HUES6 (cell line): ENCODE measurements around the gene STKLD1.

ENCODE experiments used
- H3K27ac ChIP-seq: 2 replicates; pipeline ENCODE4 v1.7.0; 2013; ENCODE audit warnings: low read depth, mild to moderate bottlenecking, low read length, inconsistent platforms
- H3K27me3 ChIP-seq: 2 replicates; pipeline ENCODE4 v1.6.1; 2013; ENCODE audit warnings: low read length; ENCODE audit not compliant: control insufficient read depth, insufficient read depth
- H3K36me3 ChIP-seq: 2 replicates; pipeline ENCODE4 v1.6.1; 2013; ENCODE audit warnings: low read length; ENCODE audit not compliant: control insufficient read depth, insufficient read depth
- H3K4me1 ChIP-seq: 2 replicates; pipeline ENCODE4 v1.6.1; 2013; ENCODE audit warnings: low read length; ENCODE audit not compliant: control insufficient read depth, insufficient read depth
- H3K4me3 ChIP-seq: 2 replicates; pipeline ENCODE4 v1.5.1; 2013; ENCODE audit warnings: low read depth, low read length
- H3K9ac ChIP-seq: one replicate; pipeline ENCODE4 v1.6.1; 2013; ENCODE audit warnings: mild to moderate bottlenecking, low read length
- H3K9me3 ChIP-seq: 2 replicates; pipeline ENCODE4 v1.6.1; 2013; ENCODE audit warnings: low read depth, low read length; ENCODE audit not compliant: control insufficient read depth, insufficient read depth

STKLD1 gene

DNA sequence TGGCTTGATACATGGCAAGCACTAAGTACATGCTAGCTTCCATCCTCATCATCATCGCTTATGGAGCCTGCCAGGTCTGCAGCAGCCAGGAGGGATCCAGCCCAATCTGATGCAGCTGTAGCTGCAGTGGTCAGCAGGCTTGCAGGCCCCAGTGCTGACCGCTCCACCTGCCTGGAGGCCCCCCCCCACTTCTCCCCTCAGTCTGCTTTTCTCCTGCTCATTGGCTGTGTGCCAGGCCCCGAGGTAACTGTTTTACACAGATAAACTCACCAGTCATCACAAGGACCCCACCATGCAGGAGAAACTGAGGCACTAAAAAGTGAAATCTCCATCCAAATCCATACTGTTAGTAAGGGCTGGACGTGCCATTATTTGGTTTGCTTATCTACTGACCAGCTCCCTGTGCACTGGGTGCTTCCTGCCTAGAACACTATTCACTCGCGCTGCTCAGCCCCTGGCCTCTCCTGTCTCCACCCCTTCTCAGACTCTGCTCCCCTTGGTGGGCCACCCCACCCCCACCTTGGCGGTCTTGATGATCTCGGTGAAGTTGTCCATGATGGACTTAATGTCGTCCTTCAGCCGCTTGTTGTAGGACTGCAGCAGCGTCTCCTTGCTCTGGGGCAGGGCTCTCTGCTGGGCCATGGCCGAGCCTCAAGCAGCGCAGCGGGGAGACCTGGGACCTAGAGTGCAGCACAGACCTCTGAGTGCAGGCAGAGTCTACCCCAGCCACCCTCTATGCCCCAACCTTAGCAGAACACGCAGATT is 30.0 kb upstream of the STKLD1 start:
- Histone ChIP-seq H3K27me3 (no peaks in the 10 kb centered on the region), H3K4me3 (peak overlapping the region; percentile 78), H3K9me3 (no peaks in the 10 kb centered on the region), H3K36me3 (peaks cover 82% of the 10 kb centered on the region), H3K27ac (no peak overlapping the region), H3K9ac (peak overlapping the region; percentile 91), H3K4me1 (peaks cover 15% of the 10 kb centered on the region; the same call in 1 of the 2 replicates)

DNA sequence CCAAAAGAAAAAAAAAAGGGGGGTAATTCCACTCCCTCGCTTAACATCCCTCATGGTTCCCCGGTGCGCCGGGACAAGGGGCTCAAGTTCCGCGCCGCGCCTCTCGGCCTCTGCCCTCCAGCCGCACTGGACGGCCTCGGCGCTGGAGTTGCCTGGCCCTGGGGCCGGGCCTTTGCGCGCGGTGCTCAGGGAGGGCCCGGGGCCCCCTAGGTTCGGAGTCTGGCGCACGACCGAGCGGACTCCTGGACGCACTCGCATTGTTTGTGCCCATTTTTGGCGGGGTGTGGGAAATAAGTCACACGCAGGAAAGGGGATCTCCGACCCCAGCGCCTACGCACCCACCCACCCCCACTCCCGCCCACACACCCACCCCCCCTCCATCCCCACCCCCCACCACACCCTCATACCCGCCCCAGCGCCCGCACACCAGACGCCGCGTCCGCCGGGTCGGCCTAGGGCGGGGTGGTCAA is 28.6 kb upstream of the STKLD1 start:
- Histone ChIP-seq H3K4me1 (peaks cover 15% of the 10 kb centered on the region; the same call in 1 of the 2 replicates), H3K36me3 (peaks cover 82% of the 10 kb centered on the region), H3K27me3 (no peaks in the 10 kb centered on the region), H3K27ac (peak overlapping the region; percentile 88; the same call in 1 of the 2 replicates), H3K9me3 (no peaks in the 10 kb centered on the region), H3K4me3 (peak overlapping the region; percentile 78), H3K9ac (peak overlapping the region; percentile 100)

DNA sequence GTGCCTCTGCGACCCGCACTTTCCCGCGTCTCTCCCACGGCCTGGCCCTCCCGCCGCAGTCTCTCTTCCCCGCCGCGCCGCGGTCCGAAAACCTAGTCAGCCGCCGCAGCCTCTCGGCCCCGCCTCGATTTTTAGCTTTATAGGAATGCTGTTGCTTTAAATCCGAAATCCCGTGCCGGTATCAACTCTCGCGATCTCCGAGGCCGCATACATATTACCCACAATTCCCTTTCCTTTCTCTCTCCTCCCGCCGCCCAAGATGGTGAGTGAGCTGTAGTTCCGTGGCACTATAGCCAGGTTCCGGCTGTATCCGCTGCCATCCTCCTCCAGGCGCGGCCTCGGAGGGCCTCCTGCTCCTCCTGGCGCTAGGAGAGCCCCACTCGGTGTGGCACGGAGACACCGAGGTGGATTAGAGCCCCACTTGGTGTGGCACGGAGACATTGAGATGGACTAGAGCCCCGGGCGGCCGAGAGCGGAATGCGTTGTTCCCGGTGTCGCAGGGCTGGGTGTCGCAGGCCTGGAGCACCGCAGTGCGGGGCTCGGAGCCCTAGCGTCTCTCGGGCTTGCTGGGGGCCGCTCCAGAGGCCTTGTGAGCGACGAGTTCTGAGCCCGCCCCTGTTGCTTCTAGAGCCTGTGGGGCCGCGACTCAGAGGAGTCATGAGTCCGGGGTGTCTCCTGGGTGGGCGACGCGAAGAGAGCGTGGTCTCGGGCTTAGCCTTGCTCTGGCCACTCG is 28.0 kb upstream of the STKLD1 start, which contains the start of the genes MED22 and RPL7A:
Gene MED22, minus strand, starts transcription at position 147 of the 733 bp plus-strand sequence. CDS start 1,469 bp downstream, outside the sequence.
Gene RPL7A, plus strand, starts transcription at position 234 of the 733 bp plus-strand sequence. Its CDS starts 26 bp downstream, at position 260.
- Histone ChIP-seq H3K9me3 (no peaks in the 10 kb centered on the region), H3K36me3 (peaks cover 81% of the 10 kb centered on the region), H3K4me3 (peak within 1 kb of the TSS; percentile 78), H3K9ac (peak within 1 kb of the TSS; percentile 100), H3K4me1 (peaks cover 11% of the 10 kb centered on the region; the same call in 1 of the 2 replicates), H3K27me3 (no peaks in the 10 kb centered on the region), H3K27ac (peak within 1 kb of the TSS; percentile 98)

DNA sequence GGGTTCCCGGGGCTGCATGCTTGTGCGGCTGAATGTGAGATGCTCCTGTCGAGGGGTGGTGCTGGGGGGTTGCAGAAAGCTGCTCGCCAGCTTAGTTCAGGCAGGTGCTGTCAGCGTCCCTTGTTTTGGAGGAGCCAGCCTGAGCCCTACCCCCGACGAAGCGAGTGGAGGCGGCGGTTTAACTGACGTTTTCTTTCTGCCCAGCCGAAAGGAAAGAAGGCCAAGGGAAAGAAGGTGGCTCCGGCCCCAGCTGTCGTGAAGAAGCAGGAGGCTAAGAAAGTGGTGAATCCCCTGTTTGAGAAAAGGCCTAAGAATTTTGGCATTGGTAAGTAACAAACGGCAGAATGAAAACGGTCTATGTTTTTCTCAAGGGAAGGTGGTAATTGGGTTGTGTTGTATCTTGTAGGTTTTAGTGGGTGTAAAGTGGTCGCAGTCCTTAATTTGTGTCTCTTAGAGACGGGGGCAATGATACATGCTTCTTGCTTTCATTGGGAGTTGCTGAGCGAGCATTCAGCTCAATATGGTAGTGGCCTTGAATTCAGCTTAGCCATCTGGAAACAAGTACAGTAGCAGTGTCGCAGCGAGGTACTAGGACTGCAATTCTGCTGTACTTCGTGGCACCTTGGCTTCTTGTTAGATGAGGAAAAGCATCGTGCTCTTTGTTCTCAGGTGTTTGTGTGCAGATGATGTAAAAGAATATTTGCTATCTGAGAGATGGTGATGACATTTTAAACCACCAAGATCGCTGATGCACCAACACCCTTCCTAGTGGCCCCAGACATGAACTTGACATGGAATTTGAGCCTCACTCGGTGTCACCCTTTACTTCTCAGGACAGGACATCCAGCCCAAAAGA is 27.2 kb upstream of the STKLD1 start:
- Histone ChIP-seq H3K36me3 (peaks cover 73% of the 10 kb centered on the region), H3K4me1 (peaks cover 11% of the 10 kb centered on the region; the same call in 1 of the 2 replicates), H3K9ac (peak overlapping the region; percentile 100), H3K9me3 (no peaks in the 10 kb centered on the region), H3K27me3 (no peaks in the 10 kb centered on the region), H3K27ac (peak overlapping the region; percentile 98), H3K4me3 (peak overlapping the region; percentile 78)

DNA sequence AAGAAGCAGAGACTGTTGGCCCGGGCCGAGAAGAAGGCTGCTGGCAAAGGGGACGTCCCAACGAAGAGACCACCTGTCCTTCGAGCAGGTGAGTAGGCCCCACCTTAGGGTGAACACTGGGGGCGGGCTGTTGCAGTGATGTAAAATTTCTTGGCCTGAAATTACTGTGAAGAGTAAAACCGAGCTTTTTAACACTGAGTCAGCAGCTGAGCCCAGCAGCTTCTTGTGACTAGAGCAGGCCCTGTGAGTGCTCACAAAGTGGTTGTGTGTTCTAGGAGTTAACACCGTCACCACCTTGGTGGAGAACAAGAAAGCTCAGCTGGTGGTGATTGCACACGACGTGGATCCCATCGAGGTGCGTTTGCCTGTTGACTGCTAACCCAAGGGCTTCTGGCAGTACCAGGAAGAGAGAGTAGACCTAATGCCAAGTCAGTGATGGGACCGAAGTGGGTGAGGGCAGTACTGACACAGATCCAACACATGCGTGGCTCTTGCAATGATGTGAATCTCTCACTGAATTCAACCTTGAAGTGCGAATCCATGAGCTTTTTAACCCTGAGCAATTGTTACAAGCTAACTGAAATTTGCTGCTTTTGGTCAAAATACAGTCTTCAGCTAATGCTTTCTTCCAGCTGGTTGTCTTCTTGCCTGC is 26.1 kb upstream of the STKLD1 start:
- Histone ChIP-seq H3K27me3 (no peaks in the 10 kb centered on the region), H3K4me3 (peak overlapping the region; percentile 78), H3K9ac (no peak overlapping the region), H3K27ac (no peak overlapping the region), H3K4me1 (peaks cover 11% of the 10 kb centered on the region; the same call in 1 of the 2 replicates), H3K36me3 (peaks cover 65% of the 10 kb centered on the region), H3K9me3 (no peaks in the 10 kb centered on the region)

DNA sequence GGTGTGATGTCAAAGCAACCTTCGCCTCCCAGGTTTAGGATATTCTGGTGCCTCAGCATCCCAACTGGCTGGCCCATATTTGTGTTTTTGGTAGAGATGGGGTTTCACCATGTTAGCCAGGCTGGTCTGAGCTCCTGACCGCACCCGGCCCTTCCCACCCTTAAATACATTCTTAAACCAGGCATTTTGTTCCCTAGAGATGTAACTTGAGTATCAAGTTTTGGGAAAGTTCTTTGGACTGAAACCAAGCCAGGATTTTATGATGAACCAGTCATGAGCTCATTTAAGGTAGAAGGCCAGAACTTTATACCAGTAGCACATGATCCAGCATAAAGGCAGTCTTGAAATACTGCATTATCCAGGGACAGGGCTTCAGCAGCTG is 24.6 kb upstream of the STKLD1 start:
- Histone ChIP-seq H3K9ac (no peak overlapping the region), H3K27ac (no peak overlapping the region), H3K36me3 (peaks cover 52% of the 10 kb centered on the region), H3K27me3 (no peaks in the 10 kb centered on the region), H3K4me1 (peaks cover 7% of the 10 kb centered on the region; the same call in 1 of the 2 replicates), H3K9me3 (no peaks in the 10 kb centered on the region), H3K4me3 (no peak overlapping the region)

- no peak overlapping the region for H3K9ac ChIP-seq
- H3K4me1 ChIP-seq: 0 out of 2 replicates have a peak, but pooled peaks cover 4% of the 10 kb centered on the region
- H3K4me3 ChIP-seq: no peak overlapping the region
- H3K36me3 ChIP-seq: peaks cover 52% of the 10 kb centered on the region
- H3K27me3 ChIP-seq: no peaks in the 10 kb centered on the region
- H3K27ac ChIP-seq: no peak overlapping the region
- H3K9me3 ChIP-seq: no peaks in the 10 kb centered on the region
Measured at GRCh38 chr9:133351908-133352634, 24.1 kb upstream of the STKLD1 start.

GRCh38 chr9:133352635-133353340 is 23.4 kb upstream of the STKLD1 start:
- Histone ChIP-seq H3K27ac (no peak overlapping the region), H3K4me3 (no peak overlapping the region), H3K4me1 (0 out of 2 replicates have a peak, but pooled peaks cover 12% of the 10 kb centered on the region), H3K9ac (no peak overlapping the region), H3K9me3 (no peaks in the 10 kb centered on the region), H3K36me3 (peaks cover 57% of the 10 kb centered on the region), H3K27me3 (no peaks in the 10 kb centered on the region)

- 0 out of 2 replicates have a peak, but pooled peaks cover 12% of the 10 kb centered on the region for H3K4me1 ChIP-seq
- no peaks in the 10 kb centered on the region for H3K9me3 ChIP-seq
- H3K9ac ChIP-seq: no peak overlapping the region
- no peaks in the 10 kb centered on the region for H3K27me3 ChIP-seq
- H3K4me3 ChIP-seq: no peak overlapping the region
- no peak overlapping the region for H3K27ac ChIP-seq
- H3K36me3 ChIP-seq: peaks cover 58% of the 10 kb centered on the region
Measured at GRCh38 chr9:133353548-133353947, 22.6 kb upstream of the STKLD1 start.
